CD4-positive, alpha-beta T cell treated with Interleukin-12 subunit alpha and Interleukin-12 subunit beta, for 1 hour (primary cell): Measurements from ENCODE around the gene NHEJ1.

Source experiments
- DNase-seq: peaks from one replicate; pipeline ENCODE4 v3.0.0-alpha.2; 2020

The NHEJ1 gene

DNA sequence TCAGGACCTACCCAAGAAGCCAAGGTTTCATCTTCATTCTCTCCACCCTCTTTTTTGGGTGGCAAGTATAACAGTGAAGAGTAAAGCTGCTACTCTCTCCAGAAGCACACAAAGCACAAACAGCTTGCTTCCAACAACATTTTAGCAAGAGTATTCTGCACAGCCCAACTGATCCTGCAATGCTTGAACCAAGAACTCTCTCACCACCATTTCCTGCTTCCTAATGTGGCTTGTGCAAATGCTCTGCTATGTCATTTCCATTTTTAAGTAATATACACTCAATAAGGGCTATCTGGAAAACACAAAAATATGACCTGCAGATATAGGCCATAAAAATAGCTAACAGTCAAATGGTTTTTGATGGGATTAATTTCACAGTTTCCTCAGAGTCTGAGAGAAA lies 75.8 kb downstream of the NHEJ1 start:
- no peak for DNase-seq

DNA sequence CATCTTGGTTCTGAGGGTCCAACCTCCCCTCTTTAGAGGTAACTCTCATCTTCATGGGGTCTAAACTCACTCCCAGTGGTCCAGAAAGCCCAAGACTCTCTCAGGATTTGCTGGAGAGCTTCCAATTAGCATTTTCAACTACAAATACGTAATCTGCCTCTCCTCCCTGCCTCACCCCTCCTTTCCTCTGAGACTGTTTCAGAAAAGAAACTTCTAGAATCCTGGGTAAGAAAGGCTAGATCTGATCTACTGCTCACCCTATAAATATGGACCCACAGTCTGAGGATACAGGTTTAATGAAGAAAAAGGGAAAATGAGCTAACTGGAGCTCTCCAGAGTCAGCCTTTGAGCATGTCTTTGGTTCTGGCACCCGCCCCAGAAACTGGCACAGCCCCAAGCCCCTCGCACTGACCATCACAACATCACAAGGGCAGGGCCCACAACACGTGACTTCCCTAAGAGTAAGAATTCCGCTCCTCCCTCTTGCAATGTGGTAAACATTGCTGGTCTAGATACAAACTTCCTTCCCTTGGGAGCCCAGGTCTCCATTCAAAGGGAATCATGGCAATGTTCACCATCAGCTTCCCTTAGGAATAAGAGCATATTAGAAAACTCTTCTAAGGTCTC lies 78.2 kb downstream of the NHEJ1 start:
- no peak for DNase-seq

DNA sequence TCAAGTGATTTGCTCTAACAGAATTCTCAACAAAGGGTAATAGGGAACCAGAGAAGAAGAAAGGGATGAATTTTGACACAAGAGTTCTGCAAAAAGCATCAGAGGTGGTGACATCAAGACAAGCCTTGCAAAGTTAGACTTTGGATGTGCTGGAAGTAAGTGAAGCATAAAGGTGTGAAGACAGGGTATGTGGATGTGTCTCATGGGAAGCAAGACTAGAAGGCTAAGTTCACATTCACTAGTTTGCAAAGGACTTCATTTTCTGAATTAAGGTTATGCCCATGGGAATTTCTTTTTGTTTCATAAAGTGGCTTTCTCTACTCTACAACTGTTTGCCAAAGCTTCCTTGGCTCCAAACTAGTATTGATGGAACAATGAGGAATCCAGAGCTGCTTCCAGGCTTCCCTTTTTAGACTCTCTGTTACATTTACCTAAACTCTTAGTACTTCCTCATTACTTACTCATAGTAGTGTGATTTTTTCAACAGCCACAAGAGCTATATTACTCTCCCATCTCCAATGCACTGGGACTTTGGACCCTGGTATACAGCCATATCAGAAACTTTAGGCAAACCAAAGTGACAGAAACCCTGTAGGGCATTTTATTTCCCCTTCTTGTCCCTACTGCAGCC lies 78.8 kb downstream of the NHEJ1 start:
- DNase-seq, result no peak

DNA sequence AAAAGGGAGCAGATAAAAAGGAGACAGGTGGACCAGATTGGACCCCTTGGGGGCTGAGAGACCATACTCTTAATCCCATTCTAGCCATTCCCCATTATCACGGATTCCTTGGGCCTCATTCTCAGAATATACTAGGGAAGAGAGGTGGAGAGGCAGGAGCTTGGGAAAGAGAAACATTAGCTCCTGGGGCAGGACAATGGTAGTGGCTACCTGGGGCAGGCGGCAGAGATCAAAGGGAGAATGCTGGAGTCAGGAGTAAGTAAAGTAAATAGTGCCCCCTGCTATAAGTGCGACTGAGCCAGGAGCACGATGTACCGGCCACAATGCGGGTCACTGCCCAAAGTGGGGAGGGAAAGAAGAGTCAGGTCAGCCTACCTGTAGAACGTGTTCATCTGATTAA lies 79.5 kb downstream of the NHEJ1 start:
- DNase-seq, result no peak

DNA sequence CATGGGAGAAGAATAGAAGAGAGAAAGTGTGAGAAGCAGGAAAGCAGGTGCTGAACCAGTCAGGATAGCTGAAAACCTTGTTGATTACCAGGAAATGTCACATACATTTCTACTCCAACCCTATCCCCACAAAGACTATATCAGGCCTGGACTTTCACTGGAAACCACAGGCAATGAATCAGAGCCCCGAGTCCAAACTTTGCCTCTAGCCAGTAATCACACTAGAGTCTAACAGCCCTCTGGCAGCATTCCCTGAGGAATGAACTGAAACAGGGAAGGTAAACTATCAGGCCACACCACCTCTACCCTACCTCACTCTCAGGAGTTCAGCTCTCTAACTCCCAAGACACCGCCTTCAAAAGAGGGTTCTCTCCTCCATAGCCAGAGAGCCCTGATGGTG lies 81.2 kb downstream of the NHEJ1 start:
- DNase-seq, result no peak

DNA sequence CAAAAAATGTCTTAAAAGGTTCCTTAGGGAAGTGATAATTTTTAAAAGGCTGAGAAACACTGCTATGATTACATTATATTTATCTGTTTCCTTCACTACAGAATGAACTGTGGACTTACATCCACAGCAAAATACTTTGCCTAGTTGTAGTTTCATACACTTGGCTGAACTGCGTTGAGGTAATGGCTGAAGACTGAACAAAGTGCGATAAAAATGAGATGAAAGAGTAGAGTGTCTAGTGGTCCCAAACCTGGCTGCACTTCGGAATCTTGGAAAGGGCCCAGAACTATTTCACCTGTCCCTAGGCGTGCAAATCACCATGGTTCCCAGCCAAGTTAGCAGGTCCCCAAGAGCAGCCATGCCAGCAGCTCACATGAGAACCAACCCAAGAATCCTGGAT lies 81.7 kb downstream of the NHEJ1 start:
- DNase-seq, result no peak

DNA sequence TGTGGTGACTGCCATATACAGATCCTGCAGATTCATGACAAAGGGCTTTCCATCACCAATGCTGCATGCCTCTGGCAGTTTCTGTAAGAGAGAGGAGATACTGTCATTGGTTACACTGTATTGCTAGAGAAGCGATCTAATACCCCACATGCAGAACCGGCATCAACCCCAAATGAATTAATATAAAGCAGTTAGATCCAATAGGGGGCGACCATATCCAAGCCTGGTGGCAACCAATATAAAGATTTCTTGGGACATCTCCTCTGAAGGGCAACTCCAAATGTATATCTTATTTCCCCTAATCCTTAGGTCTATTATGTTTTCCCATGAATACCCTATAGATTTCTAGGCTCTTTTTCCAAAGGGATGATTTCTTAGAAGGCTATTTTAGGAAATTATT lies 82.5 kb downstream of the NHEJ1 start:
- DNase-seq, result no peak

DNA sequence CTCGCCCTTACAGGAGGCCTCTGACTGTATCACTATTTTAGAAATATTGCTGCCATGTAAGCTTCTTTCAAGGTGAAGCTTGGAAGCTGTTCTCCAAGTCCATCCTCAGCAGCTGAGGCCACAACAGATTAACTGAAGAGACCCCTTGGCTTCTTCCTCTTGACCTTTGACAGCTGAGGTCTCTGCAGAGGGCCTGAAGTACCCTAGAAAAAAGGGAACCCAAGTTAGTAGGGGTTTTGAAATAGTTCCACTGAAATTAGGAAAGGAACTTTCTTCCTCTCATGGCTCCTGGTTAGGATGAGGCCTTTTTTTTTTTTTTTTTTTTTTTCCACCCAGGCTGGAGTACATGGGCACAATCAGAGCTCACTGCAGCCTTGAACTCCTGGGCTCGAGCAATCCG lies 84.4 kb downstream of the NHEJ1 start:
- DNase-seq, result no peak

DNA sequence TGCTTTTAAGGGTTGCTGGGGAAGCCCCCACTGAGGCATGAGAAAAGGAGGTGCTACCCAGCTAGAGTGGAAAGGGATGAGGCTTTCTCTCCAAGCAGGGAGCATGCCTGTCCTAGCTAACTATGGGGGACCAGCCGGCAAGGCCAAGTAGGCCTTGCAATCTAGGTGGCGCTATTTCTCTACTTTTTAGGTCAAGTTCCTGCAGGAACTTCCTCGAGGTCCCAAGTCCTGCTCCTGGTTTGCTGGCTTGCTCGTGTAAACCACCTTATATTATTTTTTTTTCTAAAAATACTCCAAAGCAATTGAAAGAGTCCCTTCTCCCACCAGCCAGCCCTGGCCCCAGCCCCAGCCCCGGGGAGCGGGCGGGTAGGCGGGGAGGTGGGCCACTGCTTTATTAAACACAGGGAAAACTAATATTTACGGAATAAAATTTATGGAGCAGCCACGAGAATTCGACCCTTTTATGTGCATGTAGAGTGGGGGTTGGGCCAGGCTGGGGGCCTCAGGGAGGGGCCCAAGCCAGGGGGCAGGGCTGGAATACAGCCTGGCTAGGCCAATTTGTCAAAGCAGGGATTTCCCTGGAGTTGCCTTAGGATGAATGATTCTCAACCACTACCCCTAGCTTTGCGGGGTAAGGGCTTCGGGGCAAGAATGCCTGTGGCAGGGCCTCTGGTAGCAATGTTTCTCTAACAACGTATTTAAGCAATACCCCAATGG lies 87.0 kb downstream of the NHEJ1 start:
- DNase-seq, result peak; percentile 24

DNA sequence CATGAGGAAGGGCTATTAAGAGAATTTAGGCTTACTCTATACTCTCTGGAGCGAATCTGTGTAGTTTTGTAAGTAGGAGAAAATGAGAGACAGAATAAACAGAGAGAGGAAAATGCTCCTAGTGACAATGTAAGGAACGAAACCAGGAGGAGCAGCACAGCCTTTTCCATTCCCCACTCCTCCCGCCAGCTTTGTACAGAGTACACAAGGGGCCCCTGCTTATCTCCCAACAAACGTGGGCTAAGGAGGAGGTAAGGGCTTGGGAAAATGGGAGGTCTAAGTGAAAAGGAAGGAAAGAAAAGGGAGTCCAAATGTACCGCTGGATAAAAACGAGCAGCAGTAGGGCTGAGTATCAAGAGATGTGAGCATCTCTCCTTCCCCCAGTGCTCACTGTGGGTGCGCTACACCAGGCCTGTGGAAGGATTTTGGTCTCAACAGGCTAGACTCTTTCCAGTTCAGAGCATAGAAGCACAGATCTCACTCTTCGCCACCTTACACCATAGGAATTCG lies 87.8 kb downstream of the NHEJ1 start:
- DNase-seq, result no peak

DNA sequence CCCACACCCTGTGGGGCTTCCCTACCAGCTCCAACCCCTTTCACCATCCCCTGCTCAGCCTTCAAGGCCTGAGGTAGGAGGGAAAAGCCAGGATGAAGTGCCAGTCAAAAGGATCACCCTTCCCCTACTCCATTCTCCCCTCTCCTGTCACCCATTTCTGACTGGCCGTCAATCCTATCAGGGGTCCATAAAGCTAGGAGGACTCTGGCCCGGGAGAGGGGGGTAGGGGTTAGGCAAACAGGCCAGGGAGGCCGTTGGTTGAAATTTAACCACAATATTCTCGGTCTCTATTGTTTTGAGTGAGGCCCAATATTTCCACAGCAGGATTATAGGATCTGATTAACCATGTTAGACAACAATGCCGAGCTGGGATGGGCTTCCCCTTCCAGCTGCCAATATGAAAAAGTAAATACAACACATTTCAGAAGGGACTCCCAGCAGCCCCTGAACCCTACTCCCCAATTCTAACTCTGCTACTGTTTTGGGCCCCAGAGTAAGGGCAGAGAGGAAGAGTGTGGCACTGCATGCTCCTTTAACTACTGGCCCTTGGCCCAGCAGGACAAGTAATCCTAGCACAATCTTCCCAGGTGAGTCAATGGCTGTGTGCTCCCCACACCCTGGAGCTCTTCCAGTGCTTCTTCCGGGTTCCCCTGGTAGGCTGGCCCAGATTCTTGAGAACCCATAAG lies 89.3 kb downstream of the NHEJ1 start:
- DNase-seq, result no peak

DNA sequence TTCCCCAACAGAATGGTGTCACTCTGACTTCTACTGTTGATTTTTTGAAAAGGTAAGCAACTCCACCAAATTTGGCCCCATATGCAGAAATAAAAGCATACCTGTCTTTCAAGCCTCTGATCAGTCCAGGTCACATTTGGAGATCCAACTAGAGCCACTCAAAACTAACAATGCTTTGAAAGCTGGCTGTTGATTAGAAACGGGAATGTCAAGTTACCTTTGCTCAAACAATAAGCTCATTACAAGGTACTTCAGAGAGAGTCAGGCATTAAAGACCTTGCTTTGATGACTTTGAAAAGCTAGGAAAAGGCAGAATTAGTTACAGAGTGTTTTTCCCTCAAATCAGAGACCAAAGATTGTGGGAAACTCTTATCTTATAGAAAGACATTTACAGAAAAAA lies 95.1 kb downstream of the NHEJ1 start:
- DNase-seq, result no peak

DNA sequence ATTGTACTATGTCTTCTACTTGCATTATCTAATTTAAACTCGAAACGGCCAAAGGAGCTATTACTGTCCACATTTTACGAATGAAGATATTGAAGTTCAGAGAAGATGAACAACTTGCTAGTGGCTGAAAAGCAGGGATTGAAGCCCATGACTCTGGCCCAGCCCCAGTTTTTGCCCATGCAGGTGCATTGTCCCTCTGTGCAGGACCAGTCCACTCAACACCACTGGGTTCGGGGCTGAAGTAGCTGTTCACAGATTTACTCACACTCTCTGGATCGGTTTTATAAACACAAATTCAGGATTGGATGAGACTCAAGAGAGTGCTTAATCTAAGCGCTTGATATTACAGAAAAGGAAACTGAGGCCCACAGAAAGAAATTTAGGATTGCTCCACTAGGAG lies 98.5 kb downstream of the NHEJ1 start:
- DNase-seq, result no peak

DNA sequence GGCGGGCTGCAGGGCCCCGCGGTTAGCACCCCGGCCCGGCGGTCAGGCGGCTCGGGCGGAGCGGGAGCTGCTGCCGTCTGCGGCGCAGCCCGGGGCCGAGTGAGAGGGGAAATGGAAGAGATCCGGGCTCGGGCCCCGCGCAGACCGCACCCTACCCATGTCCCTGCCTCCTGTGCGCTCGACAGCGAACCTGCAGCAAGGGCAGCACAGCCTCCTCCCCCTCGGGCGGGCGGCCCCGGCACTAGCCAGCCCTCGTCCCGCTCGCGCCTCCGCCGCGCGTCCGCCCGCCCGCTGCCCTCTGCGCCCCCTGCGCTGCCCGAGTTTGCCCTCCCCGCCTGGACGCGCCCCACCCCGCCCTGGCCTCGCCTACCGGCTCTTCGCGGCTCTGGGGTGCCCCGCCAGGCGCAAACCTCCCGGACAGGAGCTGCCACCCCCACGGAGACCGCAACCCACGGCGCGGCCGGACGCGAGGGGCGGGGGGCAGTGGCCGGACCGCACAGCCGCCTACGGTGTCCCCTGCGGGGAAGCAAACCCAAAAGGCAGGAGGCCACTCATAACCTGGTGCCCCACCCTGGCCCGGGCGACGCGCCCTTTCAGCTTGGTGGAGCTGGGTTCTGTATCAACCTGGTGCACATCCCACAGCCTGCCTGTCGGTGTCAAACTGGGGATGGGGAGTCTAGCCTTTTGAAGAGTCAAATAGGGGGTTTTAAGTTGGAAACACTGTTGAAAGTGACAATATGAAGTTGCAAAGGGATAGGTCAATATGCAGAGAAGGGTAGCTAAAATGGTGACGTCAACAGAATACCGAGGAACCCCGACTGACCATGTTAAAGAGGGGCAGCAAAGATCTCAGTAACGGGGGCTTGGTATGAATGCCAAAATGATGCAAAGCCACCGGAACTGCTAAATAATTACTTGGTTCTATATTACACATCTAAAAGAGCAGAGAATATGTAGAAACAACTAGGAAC lies 99.5 kb downstream of the NHEJ1 start, which contains the start of gene IHH:
IHH (minus strand) TSS at position 101 of the 971 bp plus-strand sequence. CDS start 454 bp downstream, outside the sequence.
- no peak for DNase-seq

DNA sequence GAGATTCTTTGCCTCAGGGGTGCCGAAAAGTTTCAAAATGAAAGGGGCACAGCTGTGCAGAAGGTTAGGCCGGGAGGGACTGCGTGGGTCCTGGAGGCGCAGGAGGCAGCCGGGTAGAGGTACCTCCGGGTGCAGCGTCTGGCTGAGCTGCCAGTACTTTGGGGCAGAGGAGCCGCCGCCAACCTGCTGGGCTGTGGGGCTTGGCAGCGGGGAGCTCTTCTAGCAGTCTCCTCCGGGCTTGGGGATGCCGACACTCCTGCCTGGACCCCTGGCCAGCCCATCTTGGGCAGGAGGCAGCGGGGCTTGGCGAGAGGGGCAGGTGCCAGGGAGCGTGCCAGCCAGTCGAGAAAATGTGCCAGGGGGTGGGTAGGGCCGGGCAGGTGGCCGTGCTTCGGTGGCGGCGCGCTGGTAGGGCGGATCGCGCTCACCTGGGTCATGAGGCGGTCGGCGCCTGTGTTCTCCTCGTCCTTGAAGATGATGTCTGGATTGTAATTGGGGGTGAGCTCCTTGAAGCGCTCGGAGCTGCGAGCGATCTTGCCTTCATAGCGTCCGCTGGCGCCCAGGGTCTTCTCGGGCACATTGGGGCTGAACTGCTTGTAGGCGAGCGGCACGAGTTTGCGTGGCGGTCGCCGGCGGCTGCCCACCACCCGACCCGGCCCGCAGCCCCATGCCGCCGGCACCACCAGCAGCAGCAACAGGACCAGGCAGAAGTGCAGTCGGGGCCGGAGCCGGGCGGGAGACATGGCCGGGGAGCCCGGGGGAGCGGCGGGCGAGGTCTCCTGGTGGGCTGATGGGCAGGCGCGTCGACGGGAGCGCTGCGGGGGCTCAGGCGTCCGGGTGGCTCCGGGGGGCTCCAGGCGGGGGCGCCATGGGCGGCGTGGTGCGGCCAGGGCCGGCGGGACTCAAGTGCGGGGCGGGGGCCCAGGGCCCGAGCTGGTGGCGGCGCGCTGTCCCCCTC lies 100.6 kb downstream of the NHEJ1 start:
- no peak for DNase-seq

DNA sequence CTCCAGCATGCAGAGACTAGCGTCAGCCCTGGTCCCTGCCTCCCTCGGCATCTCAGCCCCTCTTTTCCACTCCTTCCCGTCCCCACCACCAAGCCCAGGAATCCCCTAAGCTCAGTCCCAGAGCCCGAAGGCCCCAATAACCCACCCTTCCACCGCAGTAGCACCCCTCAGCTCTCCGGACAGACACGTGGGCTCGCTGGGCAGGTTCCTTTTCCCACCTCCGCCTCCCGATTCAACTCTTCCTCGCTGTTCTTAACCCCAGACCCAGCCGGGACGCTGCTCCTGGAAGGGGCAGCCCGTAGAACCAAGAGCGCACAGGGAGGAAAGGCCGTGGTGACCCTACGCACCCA lies 101.3 kb downstream of the NHEJ1 start:
- DNase-seq, result no peak

DNA sequence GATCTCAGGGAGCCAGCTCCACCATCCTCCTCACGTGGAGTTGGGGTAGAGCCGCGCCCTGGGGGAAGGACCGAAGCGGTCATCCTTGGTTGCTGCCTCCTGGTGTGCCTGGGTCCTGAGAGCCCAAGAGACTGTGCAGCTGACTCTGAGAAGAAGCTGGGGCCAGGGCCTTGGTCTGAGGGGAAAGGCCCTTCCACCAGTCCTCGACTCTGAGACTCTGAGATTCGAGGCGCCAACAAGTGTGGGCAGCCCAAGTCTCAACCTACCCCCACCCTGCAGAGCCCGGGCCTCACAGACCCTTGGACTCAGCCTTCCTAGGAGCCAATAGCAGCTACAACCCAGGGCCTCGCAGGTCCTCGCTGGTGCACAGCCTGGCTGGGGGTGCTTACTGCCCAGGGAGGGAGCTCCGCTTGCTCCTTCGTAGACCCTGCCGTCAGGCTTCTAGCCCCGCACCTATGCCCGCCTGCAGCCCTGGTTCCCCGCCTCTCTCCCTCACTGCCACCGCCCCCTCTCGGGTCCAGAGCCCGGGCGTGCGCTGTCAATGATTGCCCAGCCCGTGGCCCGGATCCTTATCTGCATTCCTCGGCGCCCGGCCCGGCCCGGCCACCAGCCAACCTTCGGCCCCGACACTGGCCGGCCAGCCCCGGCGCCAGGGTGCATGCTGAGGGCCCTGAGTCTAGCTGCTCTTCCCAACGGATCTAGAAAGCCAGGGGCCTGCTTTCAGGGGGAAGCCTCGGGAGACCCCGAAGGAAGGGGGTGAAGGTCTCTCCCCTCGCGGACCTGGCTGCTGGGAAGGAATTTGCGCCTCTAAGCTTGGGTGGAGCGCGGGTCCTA lies 101.9 kb downstream of the NHEJ1 start:
- DNase-seq, result no peak

DNA sequence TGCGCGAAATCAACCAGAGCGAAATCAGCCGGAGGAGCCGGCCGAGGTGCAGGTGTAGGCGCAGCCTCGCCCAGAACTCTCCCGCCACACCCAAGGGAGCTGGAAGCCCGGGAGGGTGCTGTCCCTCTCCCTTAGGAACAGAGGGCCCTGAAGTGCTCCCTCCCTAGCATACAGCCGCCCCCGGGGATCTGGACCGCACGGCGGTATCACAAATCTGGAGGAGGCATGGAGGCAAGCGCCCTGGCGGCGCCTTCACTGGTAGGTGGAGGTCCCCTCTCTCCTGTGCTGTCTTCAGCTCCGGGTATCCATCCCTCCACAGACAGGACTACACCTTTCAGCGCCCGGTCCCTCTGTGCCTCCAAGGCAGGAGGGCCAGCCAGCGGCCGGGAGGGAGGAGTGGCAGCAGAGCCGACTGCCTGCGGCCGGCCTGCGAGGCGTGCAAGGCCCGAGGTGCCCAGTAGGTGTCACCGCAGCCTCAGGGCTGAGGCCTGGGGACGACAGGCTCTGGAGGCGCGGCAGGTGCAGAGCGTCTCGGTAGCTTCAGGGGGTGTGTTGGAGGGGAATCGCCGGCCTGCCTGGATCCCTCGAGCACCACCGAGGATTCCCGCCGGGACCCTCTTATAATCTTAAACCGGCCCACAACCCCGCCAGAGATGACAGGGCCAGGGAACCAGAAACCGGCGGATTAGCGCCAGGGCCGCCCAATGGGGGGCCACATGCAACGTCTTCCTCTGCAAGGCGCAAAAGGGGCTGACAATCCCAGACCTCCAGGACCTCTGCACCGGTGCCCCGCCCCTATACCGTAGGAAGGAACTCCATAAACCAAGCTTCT lies 102.7 kb downstream of the NHEJ1 start:
- DNase-seq, result peak; percentile 80
